Measurements from ENCODE around the gene MAB21L1. TPM values are rescaled to one million over a fixed set of nuclear protein-coding genes. Genes with fewer than 3 reads are reported as not detected.

The MAB21L1 gene
- total and polyA plus RNA-seq, 4 donors: under 0.01 to 0.07 (median 0.03) TPM; not detected in 1

DNA sequence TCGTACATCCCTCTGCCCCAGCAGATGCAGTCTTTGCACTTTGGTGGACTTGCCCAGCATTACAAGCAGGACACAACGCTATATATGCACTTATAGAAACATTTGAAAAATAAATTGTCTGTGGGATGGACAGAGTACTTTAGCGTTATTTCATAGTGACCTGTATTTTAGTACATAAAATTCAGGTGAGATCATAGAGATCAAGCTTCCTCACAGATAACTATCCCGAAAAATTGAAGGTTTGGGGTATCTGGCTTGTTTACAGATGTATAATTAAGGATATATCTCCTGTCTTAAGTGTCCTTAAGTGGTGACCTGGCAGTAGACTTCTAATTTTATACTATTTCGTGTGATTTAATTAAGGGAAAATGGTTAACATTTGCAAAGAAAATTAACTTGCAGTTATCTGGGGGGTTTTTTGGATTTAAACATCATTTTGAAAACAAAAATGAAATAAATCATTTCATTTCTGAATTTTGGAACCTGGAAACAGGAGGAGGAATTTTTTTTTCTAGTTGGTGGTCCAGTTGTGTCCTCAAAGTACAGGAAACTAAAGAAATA lies 977 bp upstream of the MAB21L1 start:
- no peak overlapping the region for H3K9ac ChIP-seq (ENCODE audit: low read depth in 1 of 2, low read length in 2 of 2)
- peaks cover 2 to 12% (median 9%) of the 10 kb centered on the region in 4 donors for H3K4me1 ChIP-seq (ENCODE audit: control insufficient read depth in 4 of 4, insufficient read depth in 4 of 4, low read length in 3 of 4)
- no peak for TF ChIP-seq TAF1 (conservative IDR thresholded peaks at IDR 0.05)
- TF ChIP-seq HNF4A (conservative IDR thresholded peaks at IDR 0.05): no peak
- no peak for TF ChIP-seq NR2F2 (IDR thresholded peaks at IDR 0.05)
- TF ChIP-seq RAD21 (IDR thresholded peaks at IDR 0.05): no peak
- TF ChIP-seq, protein P1, sequence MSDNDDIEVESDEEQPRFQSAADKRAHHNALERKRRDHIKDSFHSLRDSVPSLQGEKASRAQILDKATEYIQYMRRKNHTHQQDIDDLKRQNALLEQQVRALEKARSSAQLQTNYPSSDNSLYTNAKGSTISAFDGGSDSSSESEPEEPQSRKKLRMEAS (IDR thresholded peaks at IDR 0.05): no peak
- TF ChIP-seq GABPA (IDR thresholded peaks at IDR 0.05 in 1 of 2, conservative IDR thresholded peaks at IDR 0.05 in 1 of 2): no peak
- TF ChIP-seq, protein P2, sequence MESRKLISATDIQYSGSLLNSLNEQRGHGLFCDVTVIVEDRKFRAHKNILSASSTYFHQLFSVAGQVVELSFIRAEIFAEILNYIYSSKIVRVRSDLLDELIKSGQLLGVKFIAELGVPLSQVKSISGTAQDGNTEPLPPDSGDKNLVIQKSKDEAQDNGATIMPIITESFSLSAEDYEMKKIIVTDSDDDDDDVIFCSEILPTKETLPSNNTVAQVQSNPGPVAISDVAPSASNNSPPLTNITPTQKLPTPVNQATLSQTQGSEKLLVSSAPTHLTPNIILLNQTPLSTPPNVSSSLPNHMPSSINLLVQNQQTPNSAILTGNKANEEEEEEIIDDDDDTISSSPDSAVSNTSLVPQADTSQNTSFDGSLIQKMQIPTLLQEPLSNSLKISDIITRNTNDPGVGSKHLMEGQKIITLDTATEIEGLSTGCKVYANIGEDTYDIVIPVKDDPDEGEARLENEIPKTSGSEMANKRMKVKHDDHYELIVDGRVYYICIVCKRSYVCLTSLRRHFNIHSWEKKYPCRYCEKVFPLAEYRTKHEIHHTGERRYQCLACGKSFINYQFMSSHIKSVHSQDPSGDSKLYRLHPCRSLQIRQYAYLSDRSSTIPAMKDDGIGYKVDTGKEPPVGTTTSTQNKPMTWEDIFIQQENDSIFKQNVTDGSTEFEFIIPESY (IDR thresholded peaks at IDR 0.05): no peak
- no peak for TF ChIP-seq YY1 (IDR thresholded peaks at IDR 0.05)
- TF ChIP-seq, protein P3, sequence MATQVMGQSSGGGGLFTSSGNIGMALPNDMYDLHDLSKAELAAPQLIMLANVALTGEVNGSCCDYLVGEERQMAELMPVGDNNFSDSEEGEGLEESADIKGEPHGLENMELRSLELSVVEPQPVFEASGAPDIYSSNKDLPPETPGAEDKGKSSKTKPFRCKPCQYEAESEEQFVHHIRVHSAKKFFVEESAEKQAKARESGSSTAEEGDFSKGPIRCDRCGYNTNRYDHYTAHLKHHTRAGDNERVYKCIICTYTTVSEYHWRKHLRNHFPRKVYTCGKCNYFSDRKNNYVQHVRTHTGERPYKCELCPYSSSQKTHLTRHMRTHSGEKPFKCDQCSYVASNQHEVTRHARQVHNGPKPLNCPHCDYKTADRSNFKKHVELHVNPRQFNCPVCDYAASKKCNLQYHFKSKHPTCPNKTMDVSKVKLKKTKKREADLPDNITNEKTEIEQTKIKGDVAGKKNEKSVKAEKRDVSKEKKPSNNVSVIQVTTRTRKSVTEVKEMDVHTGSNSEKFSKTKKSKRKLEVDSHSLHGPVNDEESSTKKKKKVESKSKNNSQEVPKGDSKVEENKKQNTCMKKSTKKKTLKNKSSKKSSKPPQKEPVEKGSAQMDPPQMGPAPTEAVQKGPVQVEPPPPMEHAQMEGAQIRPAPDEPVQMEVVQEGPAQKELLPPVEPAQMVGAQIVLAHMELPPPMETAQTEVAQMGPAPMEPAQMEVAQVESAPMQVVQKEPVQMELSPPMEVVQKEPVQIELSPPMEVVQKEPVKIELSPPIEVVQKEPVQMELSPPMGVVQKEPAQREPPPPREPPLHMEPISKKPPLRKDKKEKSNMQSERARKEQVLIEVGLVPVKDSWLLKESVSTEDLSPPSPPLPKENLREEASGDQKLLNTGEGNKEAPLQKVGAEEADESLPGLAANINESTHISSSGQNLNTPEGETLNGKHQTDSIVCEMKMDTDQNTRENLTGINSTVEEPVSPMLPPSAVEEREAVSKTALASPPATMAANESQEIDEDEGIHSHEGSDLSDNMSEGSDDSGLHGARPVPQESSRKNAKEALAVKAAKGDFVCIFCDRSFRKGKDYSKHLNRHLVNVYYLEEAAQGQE (IDR thresholded peaks at IDR 0.05): no peak
- no peak for TF ChIP-seq EGR1 (IDR thresholded peaks at IDR 0.05; ENCODE audit: low read depth in 2 of 2)
- no peak for TF ChIP-seq FOXA1 (IDR thresholded peaks at IDR 0.05)
- TF ChIP-seq FOXA2 (IDR thresholded peaks at IDR 0.05): no peak
- TF ChIP-seq RXRA (IDR thresholded peaks at IDR 0.05): no peak
- TF ChIP-seq, protein P4, sequence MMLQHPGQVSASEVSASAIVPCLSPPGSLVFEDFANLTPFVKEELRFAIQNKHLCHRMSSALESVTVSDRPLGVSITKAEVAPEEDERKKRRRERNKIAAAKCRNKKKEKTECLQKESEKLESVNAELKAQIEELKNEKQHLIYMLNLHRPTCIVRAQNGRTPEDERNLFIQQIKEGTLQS (IDR thresholded peaks at IDR 0.05): no peak
- TF ChIP-seq, protein P5, sequence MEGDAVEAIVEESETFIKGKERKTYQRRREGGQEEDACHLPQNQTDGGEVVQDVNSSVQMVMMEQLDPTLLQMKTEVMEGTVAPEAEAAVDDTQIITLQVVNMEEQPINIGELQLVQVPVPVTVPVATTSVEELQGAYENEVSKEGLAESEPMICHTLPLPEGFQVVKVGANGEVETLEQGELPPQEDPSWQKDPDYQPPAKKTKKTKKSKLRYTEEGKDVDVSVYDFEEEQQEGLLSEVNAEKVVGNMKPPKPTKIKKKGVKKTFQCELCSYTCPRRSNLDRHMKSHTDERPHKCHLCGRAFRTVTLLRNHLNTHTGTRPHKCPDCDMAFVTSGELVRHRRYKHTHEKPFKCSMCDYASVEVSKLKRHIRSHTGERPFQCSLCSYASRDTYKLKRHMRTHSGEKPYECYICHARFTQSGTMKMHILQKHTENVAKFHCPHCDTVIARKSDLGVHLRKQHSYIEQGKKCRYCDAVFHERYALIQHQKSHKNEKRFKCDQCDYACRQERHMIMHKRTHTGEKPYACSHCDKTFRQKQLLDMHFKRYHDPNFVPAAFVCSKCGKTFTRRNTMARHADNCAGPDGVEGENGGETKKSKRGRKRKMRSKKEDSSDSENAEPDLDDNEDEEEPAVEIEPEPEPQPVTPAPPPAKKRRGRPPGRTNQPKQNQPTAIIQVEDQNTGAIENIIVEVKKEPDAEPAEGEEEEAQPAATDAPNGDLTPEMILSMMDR (IDR thresholded peaks at IDR 0.05; ENCODE audit: low read depth, low read length, missing input control): no peak
- no peak for TF ChIP-seq HNF4G (IDR thresholded peaks at IDR 0.05)
- TF ChIP-seq SP1 (IDR thresholded peaks at IDR 0.05): no peak
- TF ChIP-seq JUND (IDR thresholded peaks at IDR 0.05): no peak
- H3K9me3 ChIP-seq (ENCODE audit: control insufficient read depth in 4 of 4, low read length in 3 of 4): no peaks in the 10 kb centered on the region
- H3K27me3 ChIP-seq (ENCODE audit: control insufficient read depth in 4 of 4, insufficient read depth in 4 of 4, low read length in 3 of 4): peaks cover 5 to 13% (median 11%) of the 10 kb centered on the region in 4 donors
- no peaks in the 10 kb centered on the region for H3K36me3 ChIP-seq (ENCODE audit: control insufficient read depth in 4 of 4, insufficient read depth in 3 of 4, low read depth in 1 of 4, low read length in 3 of 4)
- WGBS: 47% methylated on average over 5 of the region's 5 CpGs
- no peak overlapping the region for H3K27ac ChIP-seq (ENCODE audit: low read depth in 1 of 2, low read length in 2 of 2)
- DNase-seq (ENCODE audit: low spot score): no peak
- no peak overlapping the region for H3K4me3 ChIP-seq (ENCODE audit: low read depth in 1 of 3, low read length in 3 of 3)

Measured in liver (tissue), 9 donors.